GM12878 (cell line): ENCODE data around the gene PRPF6. TPM values are rescaled to one million over a fixed set of nuclear protein-coding genes. Genes with fewer than 3 reads are reported as not detected.

ENCODE experiments used
- BCL11A ChIP-seq: IDR thresholded peaks from 2 replicates; pipeline ENCODE4 v1.6.1; 2011; ENCODE audit warnings: low read depth, low read length
- E2F4 ChIP-seq: IDR thresholded peaks from 2 replicates; pipeline ENCODE4 v1.6.1; 2012; ENCODE audit warnings: low read depth, low read length, improper control_type of control experiment
- E2F8 ChIP-seq: fragments of 450-650 bp; IDR thresholded peaks from 2 replicates; pipeline ENCODE4 v1.6.1; 2018; ENCODE audit warnings: mild to moderate bottlenecking, low read depth, moderate library complexity; ENCODE audit not compliant: partially characterized antibody
- EGR1 ChIP-seq, 2 experiments: IDR thresholded peaks; 1 replicate in 1 of 2; 2 replicates in 1 of 2; pipeline ENCODE4 v1.6.1; 2011 to 2012; ENCODE audit warnings: low read depth in 2 of 2, low read length in 2 of 2, borderline replicate concordance in 1 of 2, mild to moderate bottlenecking in 1 of 2, moderate library complexity in 1 of 2
- ETV6 ChIP-seq, 2 experiments: fragments of 450-650 bp in 1 of 2; IDR thresholded peaks in 1 of 2; conservative IDR thresholded peaks in 1 of 2; 2 replicates each; pipeline ENCODE4 v1.6.1; 2014; ENCODE audit warnings: antibody characterized with exemption in 1 of 2, borderline replicate concordance in 1 of 2, low read depth in 1 of 2, mild to moderate bottlenecking in 1 of 2, moderate library complexity in 1 of 2
- EZH2 ChIP-seq: IDR thresholded peaks from 2 replicates; pipeline ENCODE4 v1.6.1; 2012; ENCODE audit warnings: low read depth, mild to moderate bottlenecking, control low read depth, inconsistent platforms, low read length, borderline replicate concordance; ENCODE audit not compliant: control insufficient read depth
- MEF2A ChIP-seq: IDR thresholded peaks from 2 replicates; pipeline ENCODE4 v1.6.1; 2011; ENCODE audit warnings: low read depth, mild to moderate bottlenecking, low read length, moderate library complexity; ENCODE audit not compliant: insufficient read depth
- POU2F2 ChIP-seq: IDR thresholded peaks from 3 replicates; pipeline ENCODE4 v1.6.1; 2011; ENCODE audit warnings: low read depth, mild to moderate bottlenecking, low read length, borderline replicate concordance
- RFX5 ChIP-seq: IDR thresholded peaks from 2 replicates; pipeline ENCODE4 v1.6.1; 2011; ENCODE audit warnings: low read depth, low read length, improper control_type of control experiment
- SUZ12 ChIP-seq: fragments of 200-600 bp; sonication (generic); IDR thresholded peaks from one replicate; pipeline ENCODE4 v1.6.1; 2018; ENCODE audit warnings: antibody characterized with exemption, mild to moderate bottlenecking; ENCODE audit not compliant: unreplicated experiment
- YY1 ChIP-seq: IDR thresholded peaks from 2 replicates; pipeline ENCODE4 v1.6.1; 2011; ENCODE audit warnings: low read depth, mild to moderate bottlenecking, low read length
- ZNF592 ChIP-seq: fragments of 450-650 bp; IDR thresholded peaks from 2 replicates; pipeline ENCODE4 v1.6.1; 2017; ENCODE audit warnings: mild to moderate bottlenecking, moderate library complexity
- ZNF687 ChIP-seq: fragments of 450-650 bp; IDR thresholded peaks from 2 replicates; pipeline ENCODE4 v1.6.1; 2017; ENCODE audit warnings: mild to moderate bottlenecking, moderate library complexity
- ZSCAN29 ChIP-seq: fragments of 450-650 bp; IDR thresholded peaks from 2 replicates; pipeline ENCODE4 v1.6.1; 2017; ENCODE audit warnings: mild to moderate bottlenecking, moderate library complexity
- polyA plus RNA-seq, 11 experiments: library from polyadenylated mRNA; depleted of rRNA in 4 of 11; unstranded in 6 of 11; stranded (reverse) in 5 of 11; fragments of >200 nt; fragmentation: Nextera tagmentation in 4 of 11; fragmentation: Illumina TruSeq in 1 of 11; extraction: Ambion mirVana in 4 of 11; extraction: Trizol in 1 of 11; gene quantifications; 1 replicate in 1 of 11; 2 replicates in 10 of 11; pipeline versions ENCODE4 v1.2.1 to v1.2.3, GENCODE V29; 2011 to 2016; ENCODE audit warnings: inconsistent platforms in 2 of 11, missing spikeins in 2 of 11, low read depth in 1 of 11
- total RNA-seq, 4 experiments: library from RNA; depleted of rRNA in 3 of 4; stranded (reverse); fragments of >200 nt in 3 of 4; fragmentation: Illumina TruSeq in 1 of 4; extraction: Trizol in 1 of 4; gene quantifications; 2 replicates each; pipeline versions ENCODE4 v1.2.1 to v1.2.3, GENCODE V29; 2013 to 2021

PRPF6 gene
- total and polyA plus RNA-seq, 10 of the 15 experiments (the other 5 are each of a cell fraction or from before 2014, with no cell fraction given): 5.0 to 102 (median 71.3) TPM

GRCh38 chr20:64036346-64037198 is 55.6 kb downstream of the PRPF6 start (continued):
- TF ChIP-seq E2F4: no peak
- TF ChIP-seq ZNF687: peak; percentile 95
- no peak for TF ChIP-seq RFX5
- TF ChIP-seq ZSCAN29: no peak
- no peak for TF ChIP-seq SUZ12
- no peak; a peak in 1 of 3 replicates for TF ChIP-seq EGR1 (IDR thresholded peaks at IDR 0.05; ENCODE audit: borderline replicate concordance in 1 of 2, low read depth in 2 of 2, low read length in 2 of 2)
- no peak for TF ChIP-seq POU2F2
- TF ChIP-seq EZH2: no peak
- TF ChIP-seq ZNF592: peak; percentile 77
- TF ChIP-seq ETV6 (conservative IDR thresholded peaks at IDR 0.05 in 1 of 2, IDR thresholded peaks at IDR 0.05 in 1 of 2; ENCODE audit: borderline replicate concordance in 1 of 2, low read depth in 1 of 2): no peak
- 0 out of 2 replicates have a peak, but pooled peaks have one; percentile 53 for TF ChIP-seq YY1
- TF ChIP-seq MEF2A: no peak
- TF ChIP-seq E2F8: no peak
- 0 out of 2 replicates have a peak, but pooled peaks have one; percentile 23 for TF ChIP-seq BCL11A
